BE2C (cell line): ENCODE results near the gene FAM83F.
"Not testable (repeated sequence)": the region's sequence is repeated elsewhere in the genome, so short reads cannot be mapped to it uniquely, and the experiment has no call there.

Source experiments
- DNase-seq: peaks from one replicate; pipeline ENCODE4 v3.0.0-alpha.2; 2020
- H3K27me3 ChIP-seq: fragments of 250-450 bp; sonication (Bioruptor Pico); 2 replicates; pipeline ENCODE4 v1.5.1; 2020; ENCODE audit warnings: mild to moderate bottlenecking
- H3K36me3 ChIP-seq: fragments of 250-450 bp; sonication (Bioruptor Pico); 2 replicates; pipeline ENCODE4 v1.5.1; 2020; ENCODE audit warnings: mild to moderate bottlenecking
- H3K4me1 ChIP-seq: fragments of 250-450 bp; sonication (Bioruptor Pico); 2 replicates; pipeline ENCODE4 v1.5.1; 2020
- H3K4me3 ChIP-seq: 2 replicates; pipeline ENCODE4 v1.5.1; 2011; ENCODE audit warnings: low read depth, low read length
- H3K9me3 ChIP-seq: fragments of 250-450 bp; sonication (Bioruptor Pico); 2 replicates; pipeline ENCODE4 v1.5.1; 2020
- CTCF ChIP-seq: IDR thresholded peaks from 2 replicates; pipeline ENCODE4 v1.5.1; 2012; ENCODE audit warnings: mild to moderate bottlenecking, low read depth, low read length

The FAM83F gene

GRCh38 chr22:39992088-39992826 lies 2.5 kb upstream of the FAM83F start:
- Histone ChIP-seq H3K4me1 (no peaks in the 10 kb centered on the region), H3K4me3 (no peak overlapping the region), H3K27me3 (no peaks in the 10 kb centered on the region), H3K9me3 (no peaks in the 10 kb centered on the region), H3K36me3 (no peaks in the 10 kb centered on the region)
- no peak for TF ChIP-seq CTCF
- DNase-seq = no peak

- H3K9me3 ChIP-seq, H3K36me3 ChIP-seq, DNase-seq, H3K4me1 ChIP-seq, H3K27me3 ChIP-seq, H3K4me3 ChIP-seq: not testable (repeated sequence)
Measured at GRCh38 chr22:39992894-39993293, 1.9 kb upstream of the FAM83F start.

GRCh38 chr22:39994041-39994565 lies 651 bp upstream of the FAM83F start:
- Histone ChIP-seq H3K9me3 (no peaks in the 10 kb centered on the region), H3K27me3 (no peaks in the 10 kb centered on the region), H3K36me3 (no peaks in the 10 kb centered on the region), H3K4me1 (peaks cover 16% of the 10 kb centered on the region), H3K4me3 (no peak overlapping the region)
- TF ChIP-seq CTCF = no peak
- DNase-seq = no peak

- no peaks in the 10 kb centered on the region for H3K9me3 ChIP-seq
- H3K4me1 ChIP-seq = peaks cover 16% of the 10 kb centered on the region
- no peak overlapping the region for H3K4me3 ChIP-seq
- no peak for DNase-seq
- no peaks in the 10 kb centered on the region for H3K27me3 ChIP-seq
- TF ChIP-seq CTCF = no peak
- no peaks in the 10 kb centered on the region for H3K36me3 ChIP-seq
Measured at GRCh38 chr22:39995393-39996252, 869 bp downstream of the FAM83F start.

GRCh38 chr22:39996732-39997131 lies 2.0 kb downstream of the FAM83F start:
- no peak overlapping the region for H3K4me3 ChIP-seq
- TF ChIP-seq CTCF = no peak

GRCh38 chr22:39997421-39997820 lies 2.7 kb downstream of the FAM83F start:
- no peak overlapping the region for H3K4me3 ChIP-seq
- no peak for TF ChIP-seq CTCF
- H3K4me1 ChIP-seq = peaks cover 16% of the 10 kb centered on the region
- DNase-seq = no peak
- H3K36me3 ChIP-seq = no peaks in the 10 kb centered on the region
- H3K9me3 ChIP-seq = no peaks in the 10 kb centered on the region
- H3K27me3 ChIP-seq = no peaks in the 10 kb centered on the region

More at GRCh38 chr22:39996732-39997131, 2.0 kb downstream of the FAM83F start:
- H3K27me3 ChIP-seq = no peaks in the 10 kb centered on the region
- H3K9me3 ChIP-seq = no peaks in the 10 kb centered on the region
- no peaks in the 10 kb centered on the region for H3K36me3 ChIP-seq
- DNase-seq = no peak
- H3K4me1 ChIP-seq = peaks cover 16% of the 10 kb centered on the region
